ENCODE measurements around the gene CYP2C8.
"Not testable (repeated sequence)": the region's sequence is repeated elsewhere in the genome, so short reads cannot be mapped to it uniquely, and the experiment has no call there.

The CYP2C8 gene

GRCh38 chr10:95069286-95069685 is at the start of gene CYP2C8:
Gene CYP2C8, minus strand, starts transcription at chr10:95069497. Its CDS starts 95 bp downstream, at chr10:95069402.
- Histone ChIP-seq H3K9ac (ENCODE audit: low read length) (no peak within 1 kb of the TSS), H3K36me3 (replicated peaks; ENCODE audit: insufficient read depth, low read length) (no peaks in the 10 kb centered on the region), H3K9me2 (replicated peaks; ENCODE audit: insufficient read depth, low read length) (no peaks in the 10 kb centered on the region), H3K9me3 (replicated peaks; ENCODE audit: insufficient read depth, low read length) (no peaks in the 10 kb centered on the region), H3K79me2 (ENCODE audit: low read length) (no peaks in the 10 kb centered on the region), H3K4me2 (ENCODE audit: low read depth, low read length) (no peak within 1 kb of the TSS), H3F3A (ENCODE audit: insufficient read depth, low read length) (no peaks in the 10 kb centered on the region), H3K4me3 (ENCODE audit: low read length) (no peak within 1 kb of the TSS), H4K20me1 (ENCODE audit: insufficient read depth, low read length) (no peaks in the 10 kb centered on the region), H3K4me1 (ENCODE audit: low read length) (no peaks in the 10 kb centered on the region), H3K27me3 (replicated peaks; ENCODE audit: insufficient read depth, low read length) (no peaks in the 10 kb centered on the region), H2AFZ (ENCODE audit: low read length) (no peak within 1 kb of the TSS), H3K27ac (ENCODE audit: low read length) (no peak within 1 kb of the TSS)
- no peak for DNase-seq
- TF ChIP-seq CTCF (IDR thresholded peaks at IDR 0.05; ENCODE audit: low read length), result no peak
- TF ChIP-seq EZH2 (optimal IDR thresholded peaks at IDR 0.05; ENCODE audit: low read depth, low read length), result no peak
- no peak for TF ChIP-seq EZH2phosphoT487 (IDR thresholded peaks at IDR 0.05; ENCODE audit: low read length)

DNA sequence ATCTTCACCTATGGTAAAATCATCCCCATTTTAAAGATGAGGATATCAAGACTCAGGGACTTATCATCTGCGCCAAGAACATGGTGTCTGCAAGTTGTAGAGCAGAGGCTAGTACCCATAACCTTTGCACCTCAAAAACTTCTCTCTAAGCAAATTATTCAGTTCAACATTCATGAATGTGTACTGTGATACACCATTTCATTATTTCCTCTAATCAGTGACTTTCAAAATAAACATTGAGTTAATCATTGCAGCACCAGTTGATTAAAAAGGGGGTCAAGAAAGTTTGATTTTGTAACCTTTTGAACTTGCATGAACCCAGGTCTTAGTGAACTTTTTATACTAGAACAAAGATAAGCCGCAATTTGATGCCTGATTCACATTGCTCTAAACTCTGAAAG is 47.6 kb upstream of the CYP2C8 start:
- no peak overlapping the region for H2AFZ ChIP-seq (ENCODE audit: low read length)
- H4K20me1 ChIP-seq (ENCODE audit: insufficient read depth, low read length), result no peaks in the 10 kb centered on the region
- no peak overlapping the region for H3K27ac ChIP-seq (ENCODE audit: low read length)
- TF ChIP-seq CTCF (IDR thresholded peaks at IDR 0.05; ENCODE audit: low read length), result no peak
- TF ChIP-seq EZH2phosphoT487 (IDR thresholded peaks at IDR 0.05; ENCODE audit: low read length), result no peak
- TF ChIP-seq EZH2 (optimal IDR thresholded peaks at IDR 0.05; ENCODE audit: low read depth, low read length), result no peak
- no peak overlapping the region for H3K9ac ChIP-seq (ENCODE audit: low read length)
- H3K36me3 ChIP-seq (replicated peaks; ENCODE audit: insufficient read depth, low read length), result no peaks in the 10 kb centered on the region
- H3K9me2 ChIP-seq (replicated peaks; ENCODE audit: insufficient read depth, low read length), result no peaks in the 10 kb centered on the region
- no peak overlapping the region for H3K4me3 ChIP-seq (ENCODE audit: low read length)
- H3K4me2 ChIP-seq (ENCODE audit: low read depth, low read length), result no peak overlapping the region
- H3K79me2 ChIP-seq (ENCODE audit: low read length), result no peaks in the 10 kb centered on the region
- no peaks in the 10 kb centered on the region for H3K4me1 ChIP-seq (ENCODE audit: low read length)
- no peaks in the 10 kb centered on the region for H3K9me3 ChIP-seq (replicated peaks; ENCODE audit: insufficient read depth, low read length)
- DNase-seq, result no peak
- no peaks in the 10 kb centered on the region for H3K27me3 ChIP-seq (replicated peaks; ENCODE audit: insufficient read depth, low read length)
- no peaks in the 10 kb centered on the region for H3F3A ChIP-seq (ENCODE audit: insufficient read depth, low read length)

- not testable (repeated sequence) for H3K27me3 ChIP-seq (replicated peaks; ENCODE audit: insufficient read depth, low read length); H3F3A ChIP-seq (ENCODE audit: insufficient read depth, low read length); H2AFZ ChIP-seq (ENCODE audit: low read length); H3K4me2 ChIP-seq (ENCODE audit: low read depth, low read length); H4K20me1 ChIP-seq (ENCODE audit: insufficient read depth, low read length); H3K9ac ChIP-seq (ENCODE audit: low read length); H3K36me3 ChIP-seq (replicated peaks; ENCODE audit: insufficient read depth, low read length); H3K79me2 ChIP-seq (ENCODE audit: low read length); H3K27ac ChIP-seq (ENCODE audit: low read length); H3K4me3 ChIP-seq (ENCODE audit: low read length); H3K9me2 ChIP-seq (replicated peaks; ENCODE audit: insufficient read depth, low read length); H3K4me1 ChIP-seq (ENCODE audit: low read length); DNase-seq; H3K9me3 ChIP-seq (replicated peaks; ENCODE audit: insufficient read depth, low read length)
Observed at GRCh38 chr10:95110823-95111222, 41.5 kb upstream of the CYP2C8 start.

DNA sequence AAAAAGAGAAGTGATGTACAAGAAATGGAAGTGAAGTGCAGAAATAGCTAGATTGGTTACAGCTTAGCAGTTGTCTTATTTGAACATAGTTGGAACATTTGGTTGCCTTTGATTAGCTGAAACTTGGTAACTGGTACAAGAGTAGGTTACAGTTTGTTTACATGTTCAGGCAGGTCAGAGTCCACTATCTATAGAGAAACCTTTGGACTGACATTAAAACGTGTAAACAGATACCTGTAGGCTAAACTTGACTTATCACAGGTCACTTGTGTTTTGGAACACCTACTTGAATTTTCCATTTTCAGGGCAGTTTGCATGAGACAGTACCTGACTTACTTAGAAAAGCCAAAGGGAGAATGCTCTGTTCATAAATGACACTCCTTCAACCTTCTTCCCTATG is 28.5 kb upstream of the CYP2C8 start:
- H3K27ac ChIP-seq (ENCODE audit: low read length), result no peak overlapping the region
- no peak overlapping the region for H3K9ac ChIP-seq (ENCODE audit: low read length)
- TF ChIP-seq CTCF (IDR thresholded peaks at IDR 0.05; ENCODE audit: low read length) (no peak), EZH2 (optimal IDR thresholded peaks at IDR 0.05; ENCODE audit: low read depth, low read length) (no peak), EZH2phosphoT487 (IDR thresholded peaks at IDR 0.05; ENCODE audit: low read length) (no peak)
- H3K27me3 ChIP-seq (replicated peaks; ENCODE audit: insufficient read depth, low read length), result no peaks in the 10 kb centered on the region
- H2AFZ ChIP-seq (ENCODE audit: low read length), result no peak overlapping the region
- no peaks in the 10 kb centered on the region for H3K36me3 ChIP-seq (replicated peaks; ENCODE audit: insufficient read depth, low read length)
- no peak for DNase-seq
- no peak overlapping the region for H3K4me3 ChIP-seq (ENCODE audit: low read length)
- no peaks in the 10 kb centered on the region for H3K9me2 ChIP-seq (replicated peaks; ENCODE audit: insufficient read depth, low read length)
- no peaks in the 10 kb centered on the region for H4K20me1 ChIP-seq (ENCODE audit: insufficient read depth, low read length)
- H3F3A ChIP-seq (ENCODE audit: insufficient read depth, low read length), result no peaks in the 10 kb centered on the region
- no peaks in the 10 kb centered on the region for H3K4me1 ChIP-seq (ENCODE audit: low read length)
- H3K79me2 ChIP-seq (ENCODE audit: low read length), result no peaks in the 10 kb centered on the region
- no peaks in the 10 kb centered on the region for H3K9me3 ChIP-seq (replicated peaks; ENCODE audit: insufficient read depth, low read length)
- H3K4me2 ChIP-seq (ENCODE audit: low read depth, low read length), result no peak overlapping the region

All from MM.1S (cell line).